Neural progenitor cell (in vitro differentiated cells): ENCODE results near the gene MFSD6L. TPM values are rescaled to one million over a fixed set of nuclear protein-coding genes. Genes with fewer than 3 reads are reported as not detected.

ENCODE experiments used
- DNase-seq: peaks from one replicate; pipeline ENCODE4 v3.0.0-alpha.2; 2016; ENCODE audit warnings: low spot score
- H2AFZ ChIP-seq: fragments of 200-600 bp; sonication (generic); replicated peaks from 2 replicates; pipeline ENCODE4 v1.6.1; 2016; ENCODE audit warnings: antibody characterized with exemption
- H3F3A ChIP-seq: fragments of 200-600 bp; sonication (generic); 2 replicates; pipeline ENCODE4 v1.6.1; 2016; ENCODE audit warnings: antibody characterized with exemption, low read depth
- H3K27ac ChIP-seq: fragments of 200-600 bp; sonication (generic); 2 replicates; pipeline ENCODE4 v1.5.1; 2016; ENCODE audit warnings: mild to moderate bottlenecking
- H3K27me3 ChIP-seq: fragments of 200-600 bp; sonication (generic); 2 replicates; pipeline ENCODE4 v1.6.1; 2016; ENCODE audit warnings: mild to moderate bottlenecking, moderate library complexity
- H3K36me3 ChIP-seq: fragments of 200-600 bp; sonication (generic); 2 replicates; pipeline ENCODE4 v1.5.1; 2016
- H3K4me1 ChIP-seq: fragments of 200-600 bp; sonication (generic); 2 replicates; pipeline ENCODE4 v1.6.1; 2016; ENCODE audit warnings: mixed run types
- H3K4me2 ChIP-seq: fragments of 200-600 bp; sonication (generic); 2 replicates; pipeline ENCODE4 v1.6.1; 2016
- H3K4me3 ChIP-seq: fragments of 200-600 bp; sonication (generic); 2 replicates; pipeline ENCODE4 v1.5.1; 2016
- H3K79me2 ChIP-seq: fragments of 200-600 bp; sonication (generic); 2 replicates; pipeline ENCODE4 v1.6.1; 2016; ENCODE audit warnings: low read depth
- H3K9ac ChIP-seq: fragments of 200-600 bp; sonication (generic); 2 replicates; pipeline ENCODE4 v1.6.1; 2016
- H3K9me3 ChIP-seq: fragments of 200-600 bp; sonication (generic); 2 replicates; pipeline ENCODE4 v1.5.1; 2016; ENCODE audit warnings: low read depth
- H4K20me1 ChIP-seq: fragments of 200-600 bp; sonication (generic); 2 replicates; pipeline ENCODE4 v1.6.1; 2016; ENCODE audit warnings: low read depth
- H3K27ac Mint-ChIP-seq: 3 replicates; pipeline ENCODE4 v1.8.0; 2021; ENCODE audit warnings: mixed read lengths
- H3K27me3 Mint-ChIP-seq: 2 replicates; pipeline ENCODE4 v1.8.0; 2022; ENCODE audit warnings: low read depth, mild to moderate bottlenecking, inconsistent platforms, moderate library complexity, mixed read lengths; ENCODE audit not compliant: insufficient read depth
- H3K36me3 Mint-ChIP-seq: 3 replicates; pipeline ENCODE4 v1.8.0; 2021; ENCODE audit warnings: mixed read lengths
- H3K4me1 Mint-ChIP-seq: 3 replicates; pipeline ENCODE4 v1.8.0; 2021; ENCODE audit warnings: mixed read lengths
- H3K4me3 Mint-ChIP-seq: 3 replicates; pipeline ENCODE4 v1.8.0; 2021; ENCODE audit warnings: mild to moderate bottlenecking, moderate library complexity, mixed read lengths
- H3K9me3 Mint-ChIP-seq: 3 replicates; pipeline ENCODE4 v1.8.0; 2020; ENCODE audit warnings: mixed read lengths
- CTCF ChIP-seq: fragments of 200-600 bp; sonication (generic); IDR thresholded peaks from 2 replicates; pipeline ENCODE4 v1.5.1; 2017; ENCODE audit warnings: antibody characterized with exemption, mild to moderate bottlenecking
- EZH2 ChIP-seq: fragments of 200-600 bp; sonication (generic); IDR thresholded peaks from 2 replicates; pipeline ENCODE4 v1.6.1; 2017; ENCODE audit warnings: antibody characterized with exemption, mild to moderate bottlenecking, moderate library complexity
- EZH2phosphoT487 ChIP-seq: fragments of 200-600 bp; sonication (generic); IDR thresholded peaks from 2 replicates; pipeline ENCODE4 v1.6.1; 2017; ENCODE audit warnings: antibody characterized with exemption
- total RNA-seq: library from RNA; depleted of rRNA; stranded (reverse); fragments of >200 nt; gene quantifications from 2 replicates; pipeline ENCODE4 v1.2.3, GENCODE V29; 2015; ENCODE audit warnings: low replicate concordance

Gene MFSD6L
- total RNA-seq, 1 donor from 2014 or later: not detected

- H3K27ac Mint-ChIP-seq: no peak overlapping the region
- no peaks in the 10 kb centered on the region for H4K20me1 ChIP-seq
- no peak overlapping the region for H3K27ac ChIP-seq
- H3K36me3 ChIP-seq: no peaks in the 10 kb centered on the region
- no peaks in the 10 kb centered on the region for H3F3A ChIP-seq
- no peak overlapping the region for H3K4me2 ChIP-seq
- H3K27me3 Mint-ChIP-seq: peaks cover 9% of the 10 kb centered on the region
- H3K36me3 Mint-ChIP-seq: no peaks in the 10 kb centered on the region
- H3K79me2 ChIP-seq: no peaks in the 10 kb centered on the region
- no peak overlapping the region for H2AFZ ChIP-seq
- no peak for DNase-seq
- no peaks in the 10 kb centered on the region for H3K4me1 ChIP-seq
- no peaks in the 10 kb centered on the region for H3K9me3 ChIP-seq
- no peak overlapping the region for H3K4me3 Mint-ChIP-seq
- H3K4me3 ChIP-seq: no peak overlapping the region
- TF ChIP-seq EZH2 (no peak), CTCF (no peak), EZH2phosphoT487 (no peak)
- no peak overlapping the region for H3K9ac ChIP-seq
- H3K27me3 ChIP-seq: no peaks in the 10 kb centered on the region
- H3K4me1 Mint-ChIP-seq: peaks cover 6% of the 10 kb centered on the region
- peaks cover 2% of the 10 kb centered on the region for H3K9me3 Mint-ChIP-seq
These were observed 40.3 kb upstream of the MFSD6L start for GRCh38 chr17:8839410-8839935.

- DNase-seq: no peak
- no peaks in the 10 kb centered on the region for H3F3A ChIP-seq
- H3K36me3 ChIP-seq: no peaks in the 10 kb centered on the region
- H3K27me3 ChIP-seq: no peaks in the 10 kb centered on the region
- TF ChIP-seq EZH2 (no peak), EZH2phosphoT487 (no peak), CTCF (no peak)
- H3K4me1 ChIP-seq: no peaks in the 10 kb centered on the region
- no peaks in the 10 kb centered on the region for H3K36me3 Mint-ChIP-seq
- H3K4me3 ChIP-seq: no peak overlapping the region
- no peak overlapping the region for H3K4me3 Mint-ChIP-seq
- no peak overlapping the region for H3K9ac ChIP-seq
- no peaks in the 10 kb centered on the region for H3K9me3 ChIP-seq
- no peak overlapping the region for H2AFZ ChIP-seq
- no peaks in the 10 kb centered on the region for H3K79me2 ChIP-seq
- no peak overlapping the region for H3K27ac Mint-ChIP-seq
- no peak overlapping the region for H3K4me2 ChIP-seq
- no peaks in the 10 kb centered on the region for H4K20me1 ChIP-seq
- peaks cover 2% of the 10 kb centered on the region for H3K9me3 Mint-ChIP-seq
- peaks cover 6% of the 10 kb centered on the region for H3K4me1 Mint-ChIP-seq
- H3K27me3 Mint-ChIP-seq: peaks cover 9% of the 10 kb centered on the region
- no peak overlapping the region for H3K27ac ChIP-seq
These were observed 39.5 kb upstream of the MFSD6L start for GRCh38 chr17:8838551-8839095.

- no peaks in the 10 kb centered on the region for H3F3A ChIP-seq
- H3K27me3 ChIP-seq: no peaks in the 10 kb centered on the region
- no peak overlapping the region for H2AFZ ChIP-seq
- no peak for DNase-seq
- H3K9ac ChIP-seq: no peak overlapping the region
- H3K4me2 ChIP-seq: no peak overlapping the region
- no peaks in the 10 kb centered on the region for H3K36me3 ChIP-seq
- H3K4me1 ChIP-seq: no peaks in the 10 kb centered on the region
- TF ChIP-seq EZH2 (no peak), CTCF (no peak), EZH2phosphoT487 (no peak)
- H3K4me3 ChIP-seq: no peak overlapping the region
- no peaks in the 10 kb centered on the region for H3K36me3 Mint-ChIP-seq
- peak overlapping the region; percentile 39 for H3K4me3 Mint-ChIP-seq
- H3K79me2 ChIP-seq: no peaks in the 10 kb centered on the region
- H3K27ac Mint-ChIP-seq: no peak overlapping the region
- H3K4me1 Mint-ChIP-seq: peaks cover 3% of the 10 kb centered on the region
- no peaks in the 10 kb centered on the region for H4K20me1 ChIP-seq
- H3K27me3 Mint-ChIP-seq: peaks cover 7% of the 10 kb centered on the region
- no peaks in the 10 kb centered on the region for H3K9me3 ChIP-seq
- H3K27ac ChIP-seq: no peak overlapping the region
- peaks cover 2% of the 10 kb centered on the region for H3K9me3 Mint-ChIP-seq
These were observed 38.5 kb upstream of the MFSD6L start for GRCh38 chr17:8837563-8838075.
